Lung (tissue), 12 donors: ENCODE results near the gene EVI5. TPM values are rescaled to one million over a fixed set of nuclear protein-coding genes. Genes with fewer than 3 reads are reported as not detected.

ENCODE experiments used
- ATAC-seq: fragments of 200-7000 bp; cut with Tn5 transposase; one replicate; pipeline ENCODE4 v1.9.1; 2020; ENCODE audit warnings: moderate number of reproducible peaks; ENCODE audit not compliant: insufficient read depth, low FRiP score
- DNase-seq, 3 donors: peaks; one replicate each; pipeline ENCODE4 v3.0.0-alpha.2; 2013 to 2017
- H3K27ac ChIP-seq, 2 donors: one replicate each; pipeline ENCODE4 v1.5.1; 2013; ENCODE audit warnings: mild to moderate bottlenecking in 2 of 2, moderate library complexity in 2 of 2, control low read depth in 1 of 2, inconsistent platforms in 1 of 2, low read depth in 1 of 2, low read length in 1 of 2
- H3K27me3 ChIP-seq, 3 donors: one replicate each; pipeline ENCODE4 v1.5.1; 2013; ENCODE audit warnings: low read length in 2 of 3; ENCODE audit not compliant: control insufficient read depth in 3 of 3, insufficient read depth in 3 of 3
- H3K36me3 ChIP-seq, 4 donors: one replicate each; pipeline ENCODE4 v1.5.1; 2013; ENCODE audit warnings: low read length in 4 of 4, mild to moderate bottlenecking in 1 of 4, moderate library complexity in 1 of 4; ENCODE audit not compliant: control insufficient read depth in 4 of 4, insufficient read depth in 4 of 4
- H3K4me1 ChIP-seq, 5 donors: one replicate each; pipeline ENCODE4 v1.5.1; 2013; ENCODE audit warnings: low read length in 5 of 5, mild to moderate bottlenecking in 2 of 5, moderate library complexity in 1 of 5; ENCODE audit not compliant: control insufficient read depth in 5 of 5, insufficient read depth in 5 of 5
- H3K4me3 ChIP-seq: one replicate; pipeline ENCODE4 v1.5.1; 2013; ENCODE audit warnings: mild to moderate bottlenecking, control low read depth, moderate library complexity
- H3K9ac ChIP-seq, 2 donors: one replicate each; pipeline ENCODE4 v1.5.1; 2013; ENCODE audit warnings: low read length in 2 of 2, control low read depth in 1 of 2; ENCODE audit not compliant: insufficient read depth in 1 of 2
- H3K9me3 ChIP-seq, 4 donors: one replicate each; pipeline ENCODE4 v1.5.1; 2013; ENCODE audit warnings: low read length in 3 of 4, mild to moderate bottlenecking in 1 of 4, moderate library complexity in 1 of 4; ENCODE audit not compliant: control insufficient read depth in 4 of 4, insufficient read depth in 3 of 4
- CTCF ChIP-seq: IDR thresholded peaks from 2 replicates; pipeline ENCODE4 v1.5.1; 2012; ENCODE audit warnings: mild to moderate bottlenecking; ENCODE audit errors: control extremely low read depth, extremely low read depth
- WGBS, 2 donors: extraction: QIAGEN DNeasy Blood & Tissue Kit; methylation state at CpG; one replicate each; pipeline ENCODE4 v1.1.7; 2013; 5-methylcytosine and 5-hydroxymethylcytosine counted together
- polyA plus RNA-seq, 2 donors: library from polyadenylated mRNA; stranded (reverse); fragments of 200-250 nt; gene quantifications; one replicate each; pipeline ENCODE4 v1.2.1, GENCODE V29; 2013
- total RNA-seq, 2 donors: library from RNA; depleted of rRNA in 1 of 2; stranded (reverse); fragments of >200 nt in 1 of 2; gene quantifications; one replicate each; pipeline ENCODE4 v1.2.1, GENCODE V29; 2014 to 2021
- donor health status: control.
- donor health status: control.
- donor health status: Bipolar disorder and iron deficiency.
- donor health status: healthy.
- donor health status: DM: yes; HTN: yes; CAD: no.

The EVI5 gene
- total and polyA plus RNA-seq, 4 donors, result 4.9 to 88.8 (median 25.1) TPM

- no peaks in the 10 kb centered on the region for H3K36me3 ChIP-seq
- H3K27ac ChIP-seq, result no peak overlapping the region
- no peak overlapping the region for H3K4me3 ChIP-seq
- H3K9me3 ChIP-seq, result no peaks in the 10 kb centered on the region
- no peaks in the 10 kb centered on the region for H3K27me3 ChIP-seq
- no peak overlapping the region for H3K9ac ChIP-seq
- DNase-seq (peak in 1 of 3 donors; percentile 2), ATAC-seq (no peak)
- 85 to 96% methylated on average over 2 of the region's 2 CpGs for WGBS, 2 donors
- peaks cover 0 to 8% (median 0%) of the 10 kb centered on the region in 5 donors for H3K4me1 ChIP-seq
- TF ChIP-seq CTCF, result no peak
Observed at GRCh38 chr1:92708368-92708950, 76.4 kb downstream of the EVI5 start.

- no peak for TF ChIP-seq CTCF
- Histone ChIP-seq H3K9ac (no peak overlapping the region), H3K27ac (no peak overlapping the region), H3K27me3 (no peaks in the 10 kb centered on the region), H3K4me1 (peaks cover 0 to 8% (median 0%) of the 10 kb centered on the region in 5 donors), H3K9me3 (no peaks in the 10 kb centered on the region), H3K36me3 (no peaks in the 10 kb centered on the region), H3K4me3 (no peak overlapping the region)
- ATAC-seq, result no peak
- DNase-seq, result no peak
- WGBS, 2 donors, result 100% methylated on average over 2 of the region's 2 CpGs
Observed at GRCh38 chr1:92707709-92708108, 77.2 kb downstream of the EVI5 start.

GRCh38 chr1:92707292-92707691, 77.6 kb downstream of the EVI5 start:
- Histone ChIP-seq H3K27me3 (no peaks in the 10 kb centered on the region), H3K4me1 (peaks cover 0 to 8% (median 0%) of the 10 kb centered on the region in 5 donors), H3K27ac (no peak overlapping the region), H3K9me3 (no peaks in the 10 kb centered on the region), H3K36me3 (no peaks in the 10 kb centered on the region), H3K9ac (no peak overlapping the region), H3K4me3 (no peak overlapping the region)
- ATAC-seq (no peak), DNase-seq (no peak)
- WGBS, 2 donors, result 98% methylated on average over 2 of the region's 2 CpGs
- TF ChIP-seq CTCF, result no peak

- DNase-seq (peak in 1 of 3 donors; percentile 1), ATAC-seq (no peak)
- no peak for TF ChIP-seq CTCF
- Histone ChIP-seq H3K36me3 (peaks cover 0 to 1% (median 0%) of the 10 kb centered on the region in 4 donors), H3K9me3 (no peaks in the 10 kb centered on the region), H3K4me1 (peaks cover 0 to 3% (median 0%) of the 10 kb centered on the region in 5 donors), H3K4me3 (no peak overlapping the region), H3K9ac (no peak overlapping the region), H3K27ac (no peak overlapping the region), H3K27me3 (no peaks in the 10 kb centered on the region)
- WGBS, 2 donors, result 42 to 85% methylated on average over 1 of the region's 1 CpG
Observed at GRCh38 chr1:92705446-92705845, 79.5 kb downstream of the EVI5 start.
